Stimulated activated naive CD8-positive, alpha-beta T cell treated with anti-CD3 and anti-CD28 coated beads, Interleukin-15, Interleukin-2, amounts not matched to agents 100 U/mL and 50 U/mL, for 24 hours (primary cell): ENCODE results near the gene NFE2L1.
A peak's percentile ranks its signal among the peaks of the same experiment; 100 is the strongest.
"Not testable (repeated sequence)": the region's sequence is repeated elsewhere in the genome, so short reads cannot be mapped to it uniquely, and the experiment has no call there.

Experiments used
- ATAC-seq: fragments of 150-1000 bp; cut with Tn5 transposase; one replicate; pipeline ENCODE4 v1.10.0; 2021
- DNase-seq: peaks from one replicate; pipeline ENCODE4 v3.0.0; 2021

NFE2L1 gene

DNA sequence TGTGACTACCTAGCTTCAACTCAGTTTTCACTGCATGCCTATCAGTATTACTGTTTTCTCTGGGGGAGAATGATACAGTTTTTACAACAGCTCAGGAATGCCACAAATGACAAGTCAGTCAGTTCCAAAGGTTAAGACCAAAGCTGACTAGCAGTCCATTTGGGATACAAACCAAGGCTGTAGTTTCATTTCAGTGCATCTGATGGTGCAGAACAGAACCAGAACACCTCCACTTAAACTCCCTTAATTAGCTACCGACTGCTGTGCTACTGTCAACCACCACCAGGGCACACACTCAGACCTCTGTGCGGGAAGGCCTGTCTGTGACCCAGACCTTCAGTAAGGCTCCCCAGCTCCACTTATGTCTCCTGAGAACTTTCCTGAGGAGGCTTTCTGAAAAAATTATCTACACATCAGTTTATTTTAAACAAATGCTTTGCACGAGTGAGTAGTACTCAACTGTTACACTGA, 20.4 kb downstream of the NFE2L1 start:
- DNase-seq (no peak), ATAC-seq (no peak)

- DNase-seq: no peak
- ATAC-seq: no peak
Measured at GRCh38 chr17:48070195-48070594, 22.0 kb downstream of the NFE2L1 start.

- ATAC-seq: no peak
- DNase-seq: no peak
Measured at GRCh38 chr17:48071654-48072053, 23.5 kb downstream of the NFE2L1 start.

DNA sequence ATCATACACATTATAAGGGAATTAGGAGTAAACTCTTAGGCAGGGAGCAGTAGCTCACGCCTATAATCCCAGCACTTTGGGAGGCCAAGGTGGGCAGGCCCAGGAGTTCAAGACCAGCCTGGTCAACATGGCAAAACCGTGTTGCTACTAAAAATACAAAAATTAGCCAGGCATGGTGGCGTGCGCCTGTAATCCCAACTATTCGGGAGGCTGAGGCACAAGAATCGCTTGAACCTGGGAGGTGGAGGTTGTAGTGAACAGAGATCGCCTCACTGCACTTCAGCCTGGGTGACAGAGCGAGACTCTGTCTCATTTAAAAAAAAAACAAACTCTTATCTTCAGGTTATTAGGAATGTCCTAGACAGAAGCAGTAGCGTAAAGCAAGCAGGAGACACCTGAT, 24.7 kb downstream of the NFE2L1 start:
- not testable (repeated sequence) for ATAC-seq

DNA sequence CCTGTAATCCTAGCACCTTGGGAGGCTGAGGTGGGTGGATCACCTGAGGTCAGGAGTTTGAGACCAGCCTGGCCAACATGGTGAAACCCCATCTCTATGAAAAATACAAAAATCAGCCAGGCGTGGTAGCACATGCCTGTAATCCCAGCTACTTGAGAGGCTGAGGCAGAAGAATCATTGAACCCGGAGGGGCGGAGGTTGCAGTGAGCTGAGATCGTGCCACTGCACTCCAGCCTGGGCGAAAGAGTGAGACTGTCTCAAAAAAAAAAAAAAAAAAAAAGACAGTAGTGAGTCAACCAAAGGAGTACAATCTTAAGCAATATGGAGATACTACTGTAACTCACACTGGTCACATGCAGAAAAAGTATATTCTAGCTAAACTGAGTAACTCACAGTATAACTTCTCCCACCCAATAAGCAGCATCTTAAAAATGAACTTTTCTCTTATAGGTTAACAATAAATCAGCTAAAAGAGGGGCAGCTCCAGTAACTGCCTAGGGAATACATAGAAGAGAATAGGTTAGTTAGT, 25.5 kb downstream of the NFE2L1 start:
- not testable (repeated sequence) for ATAC-seq, DNase-seq

More for the DNA sequence above, 24.7 kb downstream of the NFE2L1 start:
- DNase-seq: not testable (repeated sequence)

- ATAC-seq (peak; percentile 71), DNase-seq (peak; percentile 81)
Measured at GRCh38 chr17:48074322-48075081, 26.3 kb downstream of the NFE2L1 start.

DNA sequence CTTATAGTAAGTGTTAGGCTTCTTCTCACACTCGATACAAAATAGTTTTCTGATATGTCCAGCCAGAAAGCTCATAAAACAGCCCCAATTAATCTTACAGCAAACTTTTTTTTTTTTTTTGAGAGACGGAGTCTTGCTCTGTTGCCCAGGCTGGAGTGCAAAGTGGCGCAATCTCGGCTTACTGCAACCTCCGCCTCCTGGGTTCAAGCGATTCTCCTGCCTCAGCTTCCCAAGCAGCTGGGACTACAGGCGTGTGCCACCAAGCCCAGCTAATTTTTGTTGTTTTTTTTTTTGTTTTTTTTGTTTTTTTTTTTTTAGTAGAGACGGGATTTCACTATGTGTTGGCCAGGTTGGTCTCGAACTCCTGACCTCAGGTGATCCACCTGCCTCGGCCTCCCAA, 29.0 kb downstream of the NFE2L1 start:
- not testable (repeated sequence) for ATAC-seq, DNase-seq

DNA sequence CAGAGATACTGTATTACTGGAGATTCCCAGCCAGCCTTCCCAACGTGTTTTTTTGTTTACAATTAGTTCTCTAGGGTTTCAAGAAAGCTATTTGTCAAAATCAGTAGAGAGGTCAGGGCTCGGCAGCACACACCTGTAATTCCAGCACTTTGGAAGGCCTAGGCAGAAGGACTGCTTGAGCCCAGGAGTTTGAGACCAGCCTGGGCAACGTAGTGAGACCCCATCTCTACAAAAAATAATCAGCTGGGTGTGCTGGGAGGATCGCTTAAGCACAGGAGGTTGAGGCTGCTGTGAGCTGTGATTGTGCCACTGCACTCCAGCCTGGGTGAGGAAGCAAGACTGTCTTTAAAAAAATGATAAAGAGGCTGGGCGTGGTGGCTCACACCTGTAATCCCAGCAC, 33.7 kb downstream of the NFE2L1 start:
- DNase-seq (no peak), ATAC-seq (no peak)

GRCh38 chr17:48084932-48085331, 36.8 kb downstream of the NFE2L1 start:
- ATAC-seq: no peak
- no peak for DNase-seq

DNA sequence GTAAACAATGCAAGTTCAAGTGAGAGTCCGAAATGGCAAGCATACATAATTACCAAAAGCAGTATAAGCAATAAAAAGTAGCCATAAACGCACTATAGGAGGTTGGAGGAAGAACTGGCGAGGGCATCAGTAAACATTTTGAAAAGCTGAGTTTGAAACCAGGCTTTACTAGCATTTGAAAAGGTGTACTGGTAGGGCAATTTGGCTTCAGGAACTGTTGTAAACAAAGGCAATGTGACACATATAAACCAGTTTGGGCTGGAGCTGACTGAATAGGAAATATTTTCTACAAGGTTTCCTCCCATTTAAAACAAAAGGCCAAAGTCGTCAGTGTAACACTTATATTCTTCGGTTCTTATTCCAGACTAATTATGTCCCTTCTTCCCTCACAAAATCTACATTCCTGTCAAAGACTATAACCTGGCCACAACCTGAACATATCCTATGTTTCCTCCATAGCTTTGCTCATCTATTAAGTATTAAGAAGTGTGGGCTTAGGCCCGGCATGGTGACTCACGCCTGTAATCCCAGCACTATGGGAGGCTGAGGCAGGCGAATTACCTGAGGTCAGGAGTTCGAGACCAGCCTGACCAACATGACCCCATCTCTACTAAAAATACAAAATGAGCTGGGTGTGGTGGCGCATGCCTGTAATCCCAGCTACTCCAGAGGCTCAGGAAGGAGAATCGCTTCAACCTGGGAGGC, 45.3 kb downstream of the NFE2L1 start:
- ATAC-seq (no peak), DNase-seq (no peak)

DNA sequence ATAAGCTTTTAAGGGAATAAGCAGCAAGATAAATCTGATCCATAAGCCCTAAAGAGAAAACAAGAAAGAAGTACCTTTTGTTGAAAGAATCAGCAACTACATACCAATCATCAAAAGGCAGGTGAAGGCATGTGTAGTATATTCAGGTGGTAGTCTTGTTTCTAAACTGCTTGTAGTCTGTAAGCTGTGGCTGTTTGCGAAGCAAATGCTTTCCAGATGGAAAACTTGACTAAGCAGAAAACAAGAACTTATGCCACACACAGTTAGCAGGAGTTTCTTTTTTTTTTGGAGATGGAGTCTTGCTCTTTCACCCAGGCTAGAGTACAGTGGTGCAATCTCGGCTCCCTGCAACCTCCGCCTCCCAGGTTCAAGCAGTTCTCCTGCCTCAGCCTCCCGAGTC, 47.5 kb downstream of the NFE2L1 start:
- no peak for DNase-seq
- no peak for ATAC-seq

DNA sequence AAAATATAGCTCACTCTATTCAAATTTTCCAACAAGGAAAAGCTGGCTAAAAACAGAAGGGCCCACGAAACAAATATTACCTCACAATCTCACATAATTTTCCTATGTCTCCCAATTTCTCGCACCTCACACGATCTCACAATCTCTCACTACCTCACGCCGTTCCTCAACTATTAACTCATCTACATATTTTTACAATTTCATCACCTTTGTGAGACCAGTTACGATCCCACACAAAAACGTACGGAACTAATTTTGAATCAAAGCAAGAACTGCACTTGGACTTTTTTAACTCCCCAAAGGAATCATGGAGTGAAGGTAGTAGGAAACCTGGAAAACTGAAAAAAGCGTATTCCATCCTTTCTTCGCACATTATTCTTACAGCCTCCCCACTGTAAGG, 52.0 kb downstream of the NFE2L1 start:
- ATAC-seq (no peak), DNase-seq (no peak)

DNA sequence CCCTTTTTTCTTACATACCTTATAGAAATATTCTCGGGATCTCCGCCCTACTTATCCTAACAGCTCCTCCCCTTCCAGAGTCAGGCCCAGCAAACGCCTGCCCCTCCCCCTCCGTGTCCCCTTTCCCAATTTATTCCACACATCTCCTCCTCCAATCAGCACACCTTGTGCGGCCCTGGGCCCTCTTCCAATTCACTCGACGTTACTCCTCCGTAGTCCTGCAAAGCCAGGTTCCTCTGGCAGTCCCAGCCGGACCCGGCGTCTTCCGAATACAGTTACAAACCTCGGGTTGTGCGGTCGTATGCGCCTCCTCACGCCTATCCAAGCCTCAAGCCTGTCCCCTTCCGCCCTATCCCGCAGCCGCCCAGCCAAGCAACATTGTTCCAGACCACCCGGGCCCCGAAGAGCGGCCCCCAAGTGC, 52.4 kb downstream of the NFE2L1 start:
- DNase-seq (no peak), ATAC-seq (no peak)

- DNase-seq (peak; percentile 96), ATAC-seq (peak; percentile 98)
Measured at GRCh38 chr17:48101012-48101720, 53.0 kb downstream of the NFE2L1 start, which contains the start of gene CBX1. TSS of gene CBX1 (minus strand) at chr17:48101478. CDS start at chr17:48077004, 24,474 bp downstream.

DNA sequence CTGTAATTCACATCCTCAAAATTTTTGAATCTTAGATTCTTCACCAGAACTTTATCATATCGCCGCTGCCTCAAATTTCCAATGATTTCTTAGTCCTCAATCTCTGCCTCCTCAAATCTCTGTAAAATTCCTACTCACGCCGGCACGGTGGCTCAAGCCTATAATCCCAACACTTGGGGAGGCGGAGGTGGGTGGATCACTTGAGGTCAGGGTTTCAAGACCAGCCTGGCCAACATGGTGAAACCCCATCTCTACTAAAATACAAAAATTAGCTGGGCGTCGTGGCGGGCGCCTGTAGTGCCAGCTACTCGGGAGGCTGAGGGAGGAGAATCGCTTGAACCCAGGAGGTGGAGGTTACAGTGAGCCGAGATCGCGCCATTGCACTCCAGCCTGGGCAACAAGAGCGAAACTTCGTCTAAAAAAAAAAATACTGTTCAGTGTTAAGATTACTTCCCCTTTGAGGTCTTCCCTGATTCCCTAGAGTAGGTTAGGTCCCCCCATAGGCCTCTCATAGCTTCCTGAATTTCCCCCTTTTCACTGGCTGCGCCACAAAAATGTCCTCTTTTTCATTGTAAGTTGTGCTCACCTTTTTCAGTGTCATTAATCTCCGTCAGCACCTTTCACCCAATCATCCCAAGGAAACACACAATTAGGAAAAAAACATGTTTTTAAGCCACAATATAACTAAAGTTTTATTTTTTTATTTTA, 54.0 kb downstream of the NFE2L1 start:
- DNase-seq: no peak
- ATAC-seq: no peak

- ATAC-seq (no peak), DNase-seq (peak; percentile 38)
Measured at GRCh38 chr17:48102798-48103715, 54.9 kb downstream of the NFE2L1 start.

- DNase-seq: no peak
- no peak for ATAC-seq
Measured at GRCh38 chr17:48104440-48104839, 56.3 kb downstream of the NFE2L1 start.

GRCh38 chr17:48106802-48107136, 58.6 kb downstream of the NFE2L1 start:
- ATAC-seq: no peak
- no peak for DNase-seq

DNA sequence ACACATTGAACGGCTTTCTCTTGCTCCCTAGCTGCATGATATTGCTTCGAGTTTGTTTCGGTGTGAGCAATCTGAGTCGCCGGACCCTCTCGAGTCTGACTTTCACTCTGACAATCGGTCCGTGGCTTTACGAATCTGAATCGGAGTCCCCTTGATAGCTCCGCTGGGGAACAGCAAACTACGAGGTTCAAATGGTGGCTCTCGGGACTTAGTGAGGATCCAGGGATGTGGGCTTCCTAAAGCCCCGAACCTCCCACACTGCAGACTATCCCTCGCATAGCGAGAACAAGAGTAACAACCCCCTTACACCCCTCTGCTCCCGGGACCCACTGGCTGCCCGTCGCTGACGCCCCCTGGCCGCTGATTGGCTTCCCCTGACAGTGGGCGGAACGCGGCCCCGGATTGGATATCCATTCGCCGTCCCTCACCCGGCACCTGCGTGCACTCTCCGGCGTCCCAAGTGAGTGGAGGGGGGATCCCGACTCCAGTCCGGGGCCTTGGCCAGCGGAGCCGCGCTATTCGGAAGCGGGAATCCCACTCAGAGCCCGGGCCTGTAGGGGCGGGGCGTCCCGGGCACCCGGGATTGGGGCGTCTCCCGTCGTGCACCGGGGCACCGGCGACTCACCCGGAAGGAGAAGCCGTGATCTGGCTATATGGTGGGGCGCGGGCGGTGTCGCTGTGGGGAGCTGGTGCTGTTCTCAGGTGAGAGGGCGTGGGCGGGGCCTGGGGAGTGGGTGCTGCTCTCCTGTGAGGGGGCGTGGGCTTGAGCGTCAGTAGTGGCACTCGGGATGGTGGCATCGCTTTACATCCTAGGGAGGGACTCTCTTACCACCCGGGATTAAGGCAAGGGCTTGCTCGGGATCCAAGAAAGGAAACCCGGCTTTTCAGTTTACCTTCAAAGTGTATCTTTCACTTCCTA, 59.2 kb downstream of the NFE2L1 start, which contains the start of gene SNX11:
TSS of gene SNX11 (plus strand) at position 630 of the 919 bp plus-strand sequence. CDS start 4,278 bp downstream, outside the sequence.
- ATAC-seq (peak; percentile 93), DNase-seq (peak; percentile 94)

GRCh38 chr17:48110761-48111160, 62.6 kb downstream of the NFE2L1 start:
- ATAC-seq: no peak
- no peak for DNase-seq
